ENCODE measurements around the gene ATP9A. TPM values are rescaled to one million over a fixed set of nuclear protein-coding genes. Genes with fewer than 3 reads are reported as not detected.
"Not testable (repeated sequence)": the region's sequence is repeated elsewhere in the genome, so short reads cannot be mapped to it uniquely, and the experiment has no call there.

Gene ATP9A
- total RNA-seq (2012; rRNA removed): 22.4 and 23.3 TPM in 2 replicates
- 10.4 and 10.6 TPM in 2 replicates for polyA plus RNA-seq (2012; rRNA removed)
- 5.8 and 7.8 TPM in 2 replicates for polyA plus RNA-seq (2012; cell fraction: cytosol; rRNA removed)
- 6.6 and 12.1 TPM in 2 replicates for polyA plus RNA-seq (2012; cell fraction: nucleus; rRNA removed; ENCODE audit: low replicate concordance)
- percentile 67 among the genes with signal in this experiment for Bru-seq, nascent RNA
- percentile 70 among the genes with signal in this experiment for BruChase-seq, experiment 1, labeled RNA remaining after a 6-hour chase
- BruChase-seq, experiment 2, labeled RNA remaining after a 2-hour chase: percentile 66 among the genes with signal in this experiment
- long read RNA-seq, full-length matches to known transcripts: 4 of 19 reads
- long read RNA-seq, partial matches to known transcripts: 13 of 19 reads
- long read RNA-seq, other reads (novel, unspliced or antisense): 2 of 19 reads

- H3K27me3 ChIP-seq (ENCODE audit: control insufficient read depth, insufficient read depth, low read length): no peaks in the 10 kb centered on the region
- ChIA-PET CTCF (interaction anchor here (0.6 kb wide), 1 partner anchor 128 kb away, joined by 3 read pairs; no protein-coding TSS in a partner anchor), POLR2A (ENCODE audit: unreplicated experiment) (no interaction called here)
- peak within 1 kb of the TSS; percentile 82 for H3K4me2 ChIP-seq (ENCODE audit: low read depth, low read length)
- peak within 1 kb of the TSS; percentile 72 for H3K9ac ChIP-seq (ENCODE audit: low read depth, low read length)
- H3K9me3 ChIP-seq (ENCODE audit: control insufficient read depth, insufficient read depth, low read length): no peaks in the 10 kb centered on the region
- WGBS, 2 experiments (ENCODE audit: extremely low coverage in 2 of 2, insufficient read length in 1 of 2): 2% methylated on average over 39 of the region's 131 CpGs; no CpG with 5 or more reads in 1 of the 2 experiments
- H3K56ac ChIP-seq (ENCODE audit: extremely low read depth, insufficient read depth, low read length): no peak within 1 kb of the TSS; the same call in 1 of the 2 replicates
- H4K8ac ChIP-seq (ENCODE audit: low read depth in 2 of 2, low read length in 2 of 2): peak within 1 kb of the TSS; percentile 47 to 87; a peak in 3 of 4 replicates
- H3K36me3 ChIP-seq (ENCODE audit: control insufficient read depth, insufficient read depth, low read length): no peaks in the 10 kb centered on the region
- in situ Hi-C loops (cut with MboI; ENCODE audit: low sequenced_read_pairs): loop anchor here (10.0 to 25.0 kb wide), 2 partner anchors 123 to 781 kb away; no protein-coding TSS in a partner anchor
- no TSS peak for BruUV-seq (replicated peaks)
- DNase-seq (peak; percentile 31), ATAC-seq (ENCODE audit: low read depth) (peak; percentile 80)
- H2AFZ ChIP-seq (replicated peaks; ENCODE audit: low read length, poor library complexity): peak within 1 kb of the TSS; percentile 89
- H2AK9ac ChIP-seq (replicated peaks; ENCODE audit: low read depth, low read length, poor library complexity): peak within 1 kb of the TSS; percentile 85
- peak within 1 kb of the TSS; percentile 82 for H3K14ac ChIP-seq (replicated peaks; ENCODE audit: low read depth, low read length)
- H2BK20ac ChIP-seq (ENCODE audit: low read depth, low read length): peak within 1 kb of the TSS; percentile 74
- H3K23ac ChIP-seq (ENCODE audit: low read depth, low read length): peak within 1 kb of the TSS; percentile 98
- intact Hi-C loops (cut with micrococcal nuclease): loop anchor here (2.0 to 10.0 kb wide), 3 partner anchors 66 to 315 kb away; no protein-coding TSS in a partner anchor
- peaks cover 6% of the 10 kb centered on the region; the same call in 1 of the 2 replicates for H3K9me1 ChIP-seq (ENCODE audit: insufficient read depth, low read length)
- H4K5ac ChIP-seq (ENCODE audit: low read depth, low read length): peak within 1 kb of the TSS; percentile 24; the same call in 1 of the 2 replicates
- peak within 1 kb of the TSS; percentile 76 for H3K4me3 ChIP-seq (ENCODE audit: insufficient read depth, low read depth, low read length)
- peaks cover 5% of the 10 kb centered on the region; the same call in 1 of the 2 replicates for H4K20me1 ChIP-seq (ENCODE audit: insufficient read depth, low read length)
- peak within 1 kb of the TSS; percentile 45; the same call in 1 of the 2 replicates for H3K27ac ChIP-seq (ENCODE audit: insufficient read depth, low read length)
- no peaks in the 10 kb centered on the region for H3K4me1 ChIP-seq (ENCODE audit: control insufficient read depth, insufficient read depth, low read length)
- dilution Hi-C loops (cut with HindIII; ENCODE audit: low sequenced_read_pairs, unreplicated experiment): no loop called here
- H2AK5ac ChIP-seq (ENCODE audit: low read depth, low read length): peak within 1 kb of the TSS; percentile 74
- TF ChIP-seq POLR2A (IDR thresholded peaks at IDR 0.05; ENCODE audit: low read depth, low read length): 0 out of 2 replicates have a peak, but pooled peaks have one; percentile 37
- no peak for TF ChIP-seq MAZ (IDR thresholded peaks at IDR 0.05; ENCODE audit: borderline replicate concordance, low read depth, low read length)
- H3K18ac ChIP-seq (ENCODE audit: low read depth, low read length): 0 out of 2 replicates have a peak within 1 kb of the TSS, but pooled peaks have one; percentile 49
- peak within 1 kb of the TSS; percentile 11; the same call in 1 of the 3 replicates for H2BK15ac ChIP-seq (ENCODE audit: low read depth, low read length)
- peak within 1 kb of the TSS; percentile 90 for H3K4ac ChIP-seq (ENCODE audit: low read depth, low read length)
- H4K91ac ChIP-seq (ENCODE audit: insufficient read depth, low read depth, low read length): no peak within 1 kb of the TSS; the same call in 1 of the 2 replicates
- peak within 1 kb of the TSS; percentile 51 for H2BK120ac ChIP-seq (ENCODE audit: low read depth, low read length)
- peaks cover 20 to 48% of the 10 kb centered on the region in 2 experiments; a peak in 3 of 4 replicates for H3K79me1 ChIP-seq (ENCODE audit: low read depth in 1 of 2, low read length in 2 of 2)
- no peak within 1 kb of the TSS for H2BK5ac ChIP-seq (ENCODE audit: low read depth, low read length, poor library complexity, severe bottlenecking)
These were observed at the start of gene ATP9A for GRCh38 chr20:51767867-51768758. ATP9A (minus strand) TSS chr20:51768390; CDS start chr20:51768369, 21 bp downstream.

DNA sequence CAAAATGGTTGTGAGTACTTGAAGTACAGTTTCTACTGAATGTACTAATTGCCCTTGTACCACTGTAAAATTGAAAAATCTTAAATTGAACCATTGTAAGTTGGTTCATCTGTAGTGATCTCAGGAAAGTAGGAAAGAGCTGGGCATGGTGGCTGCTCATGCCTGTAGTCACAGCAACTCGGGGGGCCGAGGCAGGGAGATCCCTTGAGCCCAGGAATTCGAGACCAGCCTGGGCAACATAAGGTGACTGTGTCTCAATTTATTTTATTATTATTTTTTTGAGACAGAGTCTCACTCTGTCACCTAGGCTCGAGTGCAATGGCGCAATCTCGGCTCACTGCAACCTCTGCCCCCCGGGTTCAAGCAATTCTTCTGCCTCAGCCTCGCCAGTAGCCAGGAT lies 48.7 kb upstream of the ATP9A start:
- H2BK5ac ChIP-seq (ENCODE audit: low read depth, low read length, poor library complexity, severe bottlenecking); H4K20me1 ChIP-seq (ENCODE audit: insufficient read depth, low read length); H3K23ac ChIP-seq (ENCODE audit: low read depth, low read length); H3K27me3 ChIP-seq (ENCODE audit: control insufficient read depth, insufficient read depth, low read length); H4K8ac ChIP-seq (ENCODE audit: low read depth in 2 of 2, low read length in 2 of 2); H2AK5ac ChIP-seq (ENCODE audit: low read depth, low read length); H3K4me1 ChIP-seq (ENCODE audit: control insufficient read depth, insufficient read depth, low read length); H3K9me3 ChIP-seq (ENCODE audit: control insufficient read depth, insufficient read depth, low read length); H3K4ac ChIP-seq (ENCODE audit: low read depth, low read length); H3K79me1 ChIP-seq (ENCODE audit: low read depth in 1 of 2, low read length in 2 of 2); H4K91ac ChIP-seq (ENCODE audit: insufficient read depth, low read depth, low read length); H3K56ac ChIP-seq (ENCODE audit: extremely low read depth, insufficient read depth, low read length); in situ Hi-C loops (cut with MboI; ENCODE audit: low sequenced_read_pairs); intact Hi-C loops (cut with micrococcal nuclease); CTCF ChIA-PET; H3K27ac ChIP-seq (ENCODE audit: insufficient read depth, low read length); H3K36me3 ChIP-seq (ENCODE audit: control insufficient read depth, insufficient read depth, low read length); H2AFZ ChIP-seq (replicated peaks; ENCODE audit: low read length, poor library complexity); BruUV-seq (replicated peaks); H2BK120ac ChIP-seq (ENCODE audit: low read depth, low read length); H3K4me3 ChIP-seq (ENCODE audit: insufficient read depth, low read depth, low read length); H3K9ac ChIP-seq (ENCODE audit: low read depth, low read length); H3K4me2 ChIP-seq (ENCODE audit: low read depth, low read length); ATAC-seq (ENCODE audit: low read depth); H3K14ac ChIP-seq (replicated peaks; ENCODE audit: low read depth, low read length); POLR2A ChIA-PET (ENCODE audit: unreplicated experiment); H3K9me1 ChIP-seq (ENCODE audit: insufficient read depth, low read length); H2BK15ac ChIP-seq (ENCODE audit: low read depth, low read length); dilution Hi-C loops (cut with HindIII; ENCODE audit: low sequenced_read_pairs, unreplicated experiment); H2BK20ac ChIP-seq (ENCODE audit: low read depth, low read length); H2AK9ac ChIP-seq (replicated peaks; ENCODE audit: low read depth, low read length, poor library complexity); DNase-seq; H3K18ac ChIP-seq (ENCODE audit: low read depth, low read length); H4K5ac ChIP-seq (ENCODE audit: low read depth, low read length): not testable (repeated sequence)
- no CpG with 5 or more reads among the region's 8 CpGs for WGBS, 2 experiments (ENCODE audit: extremely low coverage in 2 of 2, insufficient read length in 1 of 2)
